T-helper 2 cell (primary cell): ENCODE measurements around the gene ALPI.
"Not testable (repeated sequence)": the region's sequence is repeated elsewhere in the genome, so short reads cannot be mapped to it uniquely, and the experiment has no call there.

Experiments used
- DNase-seq, 5 experiments: peaks; one replicate each; pipeline versions ENCODE4 v3.0.0 to v3.0.0-alpha.2; 2012 to 2022

The ALPI gene

DNA sequence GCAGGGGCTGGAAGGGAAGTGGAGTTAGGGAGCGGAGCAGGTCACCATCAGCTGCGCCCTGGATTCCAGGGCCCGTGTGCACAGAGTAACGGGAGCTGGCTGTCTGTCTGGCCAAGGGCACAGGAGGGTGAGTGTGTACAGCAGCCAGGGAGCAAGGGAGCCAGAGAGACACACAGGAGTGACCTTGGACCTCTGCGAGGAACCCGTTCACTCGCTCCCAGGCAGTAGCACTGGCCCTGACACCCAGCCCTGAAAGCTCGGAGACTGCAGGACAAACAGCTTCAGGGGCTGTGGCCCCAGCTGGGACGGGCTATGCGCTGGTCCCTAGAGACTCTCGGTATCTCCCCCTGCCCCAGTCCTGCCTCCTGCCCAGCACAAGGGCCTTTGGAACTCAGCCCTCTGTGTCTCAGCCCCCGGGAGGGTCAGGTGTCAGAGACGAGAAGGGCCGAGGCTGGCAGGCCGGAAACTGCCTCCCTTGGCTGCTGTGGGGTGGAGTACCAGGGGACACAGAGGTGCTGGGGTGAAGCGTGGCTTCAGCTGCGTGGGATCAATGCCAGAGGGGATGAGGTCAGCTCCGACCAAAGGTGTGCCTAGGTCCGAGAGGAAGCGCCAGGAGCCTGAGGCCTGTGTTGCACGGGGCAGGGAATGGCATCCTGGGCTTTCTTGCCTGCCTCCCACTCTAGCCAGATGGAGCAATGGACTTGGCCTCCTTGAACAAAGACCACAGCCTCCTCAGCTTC is 12.1 kb upstream of the ALPI start:
- DNase-seq, result not testable (repeated sequence)

DNA sequence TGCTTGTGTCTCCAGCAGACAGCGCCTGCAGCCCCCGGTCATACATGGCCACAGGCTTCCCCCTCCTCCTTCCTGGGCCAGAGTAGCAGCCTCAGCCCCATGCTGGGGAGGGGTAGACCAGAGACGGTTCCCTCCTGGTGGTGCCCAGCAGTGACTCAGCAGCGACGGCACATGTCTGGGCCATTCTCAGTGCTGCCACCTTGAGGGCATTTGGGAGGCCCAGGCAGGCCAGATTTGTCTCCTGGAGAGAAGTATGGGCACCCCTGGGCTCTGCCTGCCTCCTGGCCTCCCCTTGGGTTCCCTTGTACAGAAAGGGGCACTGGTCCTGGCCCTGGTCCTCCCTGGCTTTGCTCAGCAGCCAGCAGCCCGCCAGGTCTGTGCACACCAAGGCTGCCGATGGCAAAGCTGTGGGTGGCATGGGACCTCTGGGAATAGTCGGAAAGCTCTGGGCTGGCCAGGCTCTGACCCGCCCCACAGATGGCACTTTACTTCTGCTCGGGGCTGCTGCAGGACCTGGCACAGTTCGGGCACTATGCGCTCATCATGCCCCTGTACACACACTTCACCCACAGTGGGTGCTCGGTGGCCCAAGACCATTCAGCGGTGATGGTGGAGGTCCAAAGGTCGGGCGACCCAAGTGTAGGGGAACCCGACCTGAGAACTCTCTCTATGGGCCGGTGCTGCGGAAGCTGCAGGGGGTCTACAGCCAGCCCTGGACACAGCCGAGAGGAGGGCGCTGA is 11.4 kb upstream of the ALPI start:
- DNase-seq, result peak in 3 of 5 experiments; percentile 44 to 73 (median 59)

DNA sequence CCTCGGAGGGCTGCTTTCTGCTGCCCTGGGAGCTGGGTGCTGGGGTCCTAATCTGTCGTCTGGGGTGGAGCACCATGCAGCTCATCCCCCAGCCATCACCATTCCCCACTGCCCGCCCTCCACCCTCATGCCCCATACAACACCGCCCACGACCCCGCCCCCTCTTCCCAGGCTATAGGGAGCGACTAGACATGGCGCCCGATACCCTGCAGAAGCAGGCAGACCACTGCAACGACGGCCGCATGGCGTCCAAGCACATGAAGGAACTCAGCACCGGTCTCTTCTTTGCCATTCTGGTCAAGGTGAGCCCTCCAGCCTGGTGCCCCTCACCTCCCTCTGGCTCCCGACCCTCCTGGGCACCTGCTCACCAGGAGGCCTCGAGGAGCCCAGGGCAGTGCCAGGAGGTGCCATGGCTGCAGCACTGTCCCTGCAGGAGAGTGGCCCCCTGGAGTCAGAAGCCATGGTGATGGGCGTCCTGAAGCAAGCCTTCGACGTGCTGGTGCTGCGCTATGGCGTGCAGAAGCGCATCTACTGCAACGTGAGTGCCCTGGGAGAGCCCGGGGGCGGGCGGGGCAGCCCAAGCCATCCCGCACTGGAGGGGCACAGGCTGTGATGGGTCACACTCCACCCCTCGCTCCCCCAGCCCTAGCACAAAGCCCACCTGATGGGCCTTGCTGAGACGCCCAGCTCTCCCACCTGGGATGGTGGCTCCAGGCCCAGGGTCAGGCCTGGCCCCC is 10.6 kb upstream of the ALPI start:
- not testable (repeated sequence) for DNase-seq

DNA sequence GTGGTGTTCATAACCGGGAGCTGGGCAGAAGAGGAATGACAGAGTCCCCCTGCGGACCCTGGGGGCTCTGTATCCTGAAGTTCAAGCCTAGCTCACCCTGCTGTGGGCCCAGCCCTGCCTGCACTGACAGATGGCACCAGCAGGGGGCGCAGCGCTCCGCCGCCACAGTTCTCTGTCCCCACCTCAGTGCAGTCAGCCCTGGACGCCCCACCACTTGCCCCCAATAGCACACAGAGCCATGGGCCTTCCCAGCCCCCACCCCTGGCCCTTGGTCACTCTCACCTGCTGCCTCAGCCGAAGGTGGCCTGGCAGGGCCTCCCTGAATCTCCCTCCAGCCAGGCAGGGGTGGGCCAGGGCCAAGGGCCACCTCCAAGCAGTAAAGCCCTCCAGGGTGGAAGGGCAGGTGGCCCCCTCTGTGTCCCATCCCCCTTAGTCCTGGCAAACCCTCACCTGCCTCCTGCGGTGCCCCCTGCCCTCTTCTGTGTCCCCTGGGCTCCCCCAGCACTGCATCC is 9.6 kb upstream of the ALPI start:
- DNase-seq, result not testable (repeated sequence)

DNA sequence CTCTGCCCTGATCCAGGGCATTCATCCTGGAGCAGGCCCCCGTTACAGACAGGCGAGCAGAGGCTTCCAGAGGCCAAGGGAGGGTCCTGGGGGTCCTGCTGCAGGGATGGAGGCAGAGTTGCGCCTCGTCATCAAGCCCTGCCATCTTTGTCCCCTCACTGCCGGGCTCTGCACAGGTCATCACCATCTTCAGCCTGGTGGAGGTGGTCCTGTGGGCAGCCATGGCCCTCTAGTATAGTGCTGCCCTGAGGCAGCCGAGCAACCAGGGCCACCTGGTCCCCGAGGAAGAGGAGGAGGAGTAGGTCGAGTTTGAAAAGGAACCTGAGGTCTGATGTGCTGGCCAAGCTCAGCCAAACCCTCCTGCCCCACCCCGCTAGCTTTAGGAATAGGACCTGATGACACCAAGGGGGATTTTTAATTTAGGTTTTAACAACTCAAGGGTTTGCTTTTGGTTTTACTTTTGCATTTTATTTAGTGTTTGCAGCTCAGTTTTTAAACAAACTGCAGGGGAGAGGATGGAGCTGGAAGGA is 8.8 kb upstream of the ALPI start:
- no peak for DNase-seq

DNA sequence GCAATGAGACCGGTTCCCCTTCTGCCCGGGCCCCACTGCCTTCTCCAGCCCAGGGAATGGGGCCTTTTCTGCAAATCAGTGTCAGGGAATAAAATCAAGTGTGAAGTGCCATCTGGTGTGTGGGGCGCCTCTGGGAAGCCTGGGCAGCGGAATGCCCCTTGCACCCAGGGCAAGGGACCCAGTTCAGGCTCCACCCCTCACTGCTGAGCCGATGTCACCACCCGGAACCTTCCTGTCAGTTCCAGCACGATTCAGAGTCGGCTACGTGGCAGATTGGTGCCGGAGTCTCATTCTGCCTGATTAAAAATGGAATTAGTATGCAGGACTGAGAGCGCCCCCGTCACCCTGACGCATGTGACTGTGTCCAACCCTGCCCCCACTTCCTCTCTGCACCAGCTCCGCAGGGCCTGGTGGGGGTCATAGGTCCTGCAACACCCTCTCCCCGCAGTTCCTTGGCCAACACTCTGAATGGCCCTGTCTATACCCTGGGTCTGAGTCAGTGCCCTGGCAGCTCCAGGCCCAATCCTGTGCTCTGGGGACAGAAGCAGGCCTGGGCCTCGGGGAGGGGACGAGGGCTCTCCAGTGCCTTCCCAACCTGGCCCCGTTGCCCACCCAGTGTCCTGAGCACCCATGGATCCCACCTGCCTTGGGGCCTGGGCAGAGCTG is 8.2 kb upstream of the ALPI start:
- DNase-seq, result no peak

DNA sequence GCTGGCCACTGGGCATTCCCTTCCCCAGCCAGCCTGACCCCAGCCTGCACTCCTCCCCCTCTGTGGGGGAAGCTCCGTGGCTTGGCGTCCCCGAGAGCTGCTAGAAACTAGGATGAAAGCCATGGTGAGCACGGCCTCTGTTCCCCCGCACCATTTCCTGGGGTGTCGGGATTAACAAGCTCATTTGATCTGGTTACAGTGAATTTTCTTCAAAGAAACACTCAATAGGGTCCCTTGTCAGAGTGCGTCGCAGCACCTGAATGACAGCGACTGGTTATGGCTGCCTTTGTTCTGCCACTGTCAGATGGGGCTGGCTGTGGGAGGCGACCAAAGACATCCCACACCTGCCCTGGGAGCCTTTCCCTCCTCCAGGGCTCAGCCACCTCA is 7.7 kb upstream of the ALPI start:
- DNase-seq, result no peak

DNA sequence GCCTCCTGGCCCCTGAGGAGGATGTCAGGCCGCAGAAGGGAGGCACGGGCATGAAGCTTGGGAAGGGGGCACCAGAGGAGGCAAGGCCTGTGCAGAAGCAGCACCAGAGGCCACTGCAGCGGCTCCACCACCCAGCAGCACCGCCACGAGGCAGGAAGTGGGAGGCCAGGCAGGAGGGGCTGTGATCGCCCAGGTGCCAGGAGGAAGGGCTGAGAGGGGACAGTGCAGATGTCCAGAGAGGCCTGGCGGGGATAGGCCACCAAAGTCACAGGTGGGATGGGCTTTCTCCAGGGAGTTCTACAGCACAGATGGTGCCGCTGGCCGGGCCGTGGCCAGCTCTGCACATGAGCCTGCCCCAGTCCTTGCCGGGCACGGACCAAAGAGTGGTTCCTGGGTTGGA is 6.0 kb upstream of the ALPI start:
- no peak for DNase-seq

DNA sequence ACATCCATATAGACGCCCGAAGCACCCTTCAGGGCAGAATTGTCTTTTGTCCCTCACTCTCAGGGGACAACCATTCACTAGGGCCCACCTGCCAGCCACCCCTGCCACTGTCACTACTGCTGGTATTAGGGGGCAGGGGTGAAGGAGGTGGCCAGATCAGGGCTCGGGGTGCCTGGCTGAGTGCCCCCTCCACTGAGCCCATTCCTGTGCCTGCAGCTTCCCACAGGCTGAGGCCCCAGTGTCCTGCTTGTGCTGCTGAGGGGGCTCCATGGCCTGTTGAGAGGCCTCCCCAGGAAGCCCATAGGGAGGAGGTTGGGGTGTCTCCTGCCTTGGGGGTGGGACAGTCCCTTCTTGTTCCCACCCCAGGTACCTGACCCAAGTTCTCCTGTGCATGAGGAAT is 4.3 kb upstream of the ALPI start:
- not testable (repeated sequence) for DNase-seq

DNA sequence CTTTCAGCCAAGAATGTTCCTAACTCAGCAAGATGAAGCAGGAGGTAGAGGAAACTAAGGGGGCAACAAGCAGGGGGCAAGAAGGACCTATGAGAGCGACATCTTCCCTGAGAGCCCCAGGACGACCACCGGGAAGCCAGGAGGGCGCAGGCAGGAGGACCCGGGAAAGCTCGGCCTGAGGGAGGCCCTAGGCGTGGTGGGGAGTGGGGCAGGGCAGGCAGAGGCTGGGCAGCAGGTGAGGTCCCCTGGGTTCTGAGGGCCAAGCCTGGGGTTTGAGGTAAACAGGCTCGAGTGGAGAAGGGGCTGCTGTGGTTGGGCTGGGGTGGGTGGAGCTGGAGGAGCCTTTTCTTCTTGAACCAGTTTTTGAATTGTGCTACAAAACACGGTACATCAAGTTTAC is 1.3 kb upstream of the ALPI start:
- no peak for DNase-seq

DNA sequence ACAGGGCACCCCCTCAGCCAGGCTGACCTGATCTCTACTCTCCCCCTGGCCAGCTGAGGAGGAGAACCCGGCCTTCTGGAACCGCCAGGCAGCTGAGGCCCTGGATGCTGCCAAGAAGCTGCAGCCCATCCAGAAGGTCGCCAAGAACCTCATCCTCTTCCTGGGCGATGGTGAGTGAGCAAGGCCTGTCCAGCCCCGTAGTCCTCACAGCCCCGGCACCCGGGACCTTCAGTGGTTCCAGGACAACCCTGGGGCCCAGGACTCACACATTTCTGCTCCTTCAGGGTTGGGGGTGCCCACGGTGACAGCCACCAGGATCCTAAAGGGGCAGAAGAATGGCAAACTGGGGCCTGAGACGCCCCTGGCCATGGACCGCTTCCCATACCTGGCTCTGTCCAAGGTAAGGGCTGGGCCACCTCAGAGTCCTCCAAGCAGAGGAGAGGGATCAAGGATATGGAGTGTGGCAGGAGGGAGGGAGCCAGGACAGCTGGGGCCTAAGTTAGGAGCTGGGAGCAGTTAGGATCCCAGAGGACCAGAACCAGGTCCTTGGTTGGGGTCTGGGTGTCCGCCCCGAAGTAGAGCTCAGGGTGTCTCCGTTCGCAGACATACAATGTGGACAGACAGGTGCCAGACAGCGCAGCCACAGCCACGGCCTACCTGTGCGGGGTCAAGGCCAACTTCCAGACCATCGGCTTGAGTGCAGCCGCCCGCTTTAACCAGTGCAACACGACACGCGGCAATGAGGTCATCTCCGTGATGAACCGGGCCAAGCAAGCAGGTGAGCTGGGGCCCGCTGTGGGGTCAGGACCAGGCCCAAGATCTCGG is 555 bp downstream of the ALPI start:
- DNase-seq, result no peak

DNA sequence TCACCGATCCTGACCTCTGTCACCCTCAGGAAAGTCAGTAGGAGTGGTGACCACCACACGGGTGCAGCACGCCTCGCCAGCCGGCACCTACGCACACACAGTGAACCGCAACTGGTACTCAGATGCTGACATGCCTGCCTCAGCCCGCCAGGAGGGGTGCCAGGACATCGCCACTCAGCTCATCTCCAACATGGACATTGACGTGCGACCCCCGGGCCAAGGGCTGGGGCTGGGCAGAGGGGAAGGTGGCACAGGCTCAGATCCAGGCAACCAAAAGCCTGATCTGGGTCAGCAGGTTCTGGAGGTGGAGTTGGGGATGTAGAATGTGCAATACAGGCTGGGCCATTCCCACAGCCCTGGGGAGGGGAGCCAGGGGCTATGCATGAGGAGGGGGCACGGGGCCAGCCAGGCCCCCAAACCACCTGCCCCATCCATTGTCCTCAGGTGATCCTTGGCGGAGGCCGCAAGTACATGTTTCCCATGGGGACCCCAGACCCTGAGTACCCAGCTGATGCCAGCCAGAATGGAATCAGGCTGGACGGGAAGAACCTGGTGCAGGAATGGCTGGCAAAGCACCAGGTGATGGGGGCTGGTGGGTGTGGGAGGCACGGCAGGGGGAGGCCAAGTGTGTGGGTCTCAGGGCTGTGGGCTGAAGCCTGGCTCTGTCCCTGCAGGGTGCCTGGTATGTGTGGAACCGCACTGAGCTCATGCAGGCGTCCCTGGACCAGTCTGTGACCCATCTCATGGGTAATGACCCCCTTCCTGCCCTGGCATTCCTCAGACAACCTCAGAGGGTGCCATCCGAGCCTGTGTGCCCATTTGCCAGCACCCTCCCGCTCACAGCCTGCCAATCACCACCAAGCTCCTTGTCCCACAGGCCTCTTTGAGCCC is 1.4 kb downstream of the ALPI start:
- DNase-seq, result no peak

DNA sequence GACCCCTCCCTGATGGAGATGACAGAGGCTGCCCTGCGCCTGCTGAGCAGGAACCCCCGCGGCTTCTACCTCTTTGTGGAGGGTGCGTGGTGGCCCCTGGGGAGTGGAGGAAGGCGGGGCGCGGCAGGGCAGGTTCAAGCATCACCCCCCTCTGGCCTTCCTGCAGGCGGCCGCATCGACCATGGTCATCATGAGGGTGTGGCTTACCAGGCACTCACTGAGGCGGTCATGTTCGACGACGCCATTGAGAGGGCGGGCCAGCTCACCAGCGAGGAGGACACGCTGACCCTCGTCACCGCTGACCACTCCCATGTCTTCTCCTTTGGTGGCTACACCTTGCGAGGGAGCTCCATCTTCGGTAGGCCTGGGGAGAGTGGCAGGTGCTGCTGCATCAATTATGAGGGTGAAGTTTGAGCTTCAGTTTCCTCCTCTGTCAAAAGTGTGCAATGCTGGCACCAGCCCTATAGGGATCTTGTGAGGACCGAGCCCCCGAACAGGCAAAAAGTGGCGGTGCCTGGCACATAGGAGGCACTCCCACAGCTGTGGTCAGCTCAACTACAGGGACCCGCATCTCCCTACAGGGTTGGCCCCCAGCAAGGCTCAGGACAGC is 2.2 kb downstream of the ALPI start:
- no peak for DNase-seq

DNA sequence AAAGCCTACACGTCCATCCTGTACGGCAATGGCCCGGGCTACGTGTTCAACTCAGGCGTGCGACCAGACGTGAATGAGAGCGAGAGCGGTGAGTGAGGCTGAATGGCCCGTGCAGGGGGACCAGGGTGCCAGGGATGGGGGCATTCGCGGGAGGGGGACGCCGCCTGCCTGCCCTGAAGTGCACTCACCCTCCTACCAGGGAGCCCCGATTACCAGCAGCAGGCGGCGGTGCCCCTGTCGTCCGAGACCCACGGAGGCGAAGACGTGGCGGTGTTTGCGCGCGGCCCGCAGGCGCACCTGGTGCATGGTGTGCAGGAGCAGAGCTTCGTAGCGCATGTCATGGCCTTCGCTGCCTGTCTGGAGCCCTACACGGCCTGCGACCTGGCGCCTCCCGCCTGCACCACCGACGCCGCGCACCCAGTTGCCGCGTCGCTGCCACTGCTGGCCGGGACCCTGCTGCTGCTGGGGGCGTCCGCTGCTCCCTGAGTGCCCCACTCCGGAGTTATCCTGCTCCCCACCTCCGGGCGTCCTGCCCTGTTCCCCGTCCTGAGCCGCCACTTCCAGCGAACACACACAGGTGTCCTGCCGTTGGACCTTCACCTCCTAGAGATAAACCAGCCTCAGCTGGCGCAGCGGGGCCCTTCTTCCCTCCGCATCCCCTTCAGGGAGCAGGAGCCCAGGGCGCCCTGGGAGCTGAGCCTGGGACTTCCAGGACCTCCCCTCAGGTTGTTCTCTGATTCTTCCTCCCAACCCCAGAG is 2.9 kb downstream of the ALPI start:
- no peak for DNase-seq

DNA sequence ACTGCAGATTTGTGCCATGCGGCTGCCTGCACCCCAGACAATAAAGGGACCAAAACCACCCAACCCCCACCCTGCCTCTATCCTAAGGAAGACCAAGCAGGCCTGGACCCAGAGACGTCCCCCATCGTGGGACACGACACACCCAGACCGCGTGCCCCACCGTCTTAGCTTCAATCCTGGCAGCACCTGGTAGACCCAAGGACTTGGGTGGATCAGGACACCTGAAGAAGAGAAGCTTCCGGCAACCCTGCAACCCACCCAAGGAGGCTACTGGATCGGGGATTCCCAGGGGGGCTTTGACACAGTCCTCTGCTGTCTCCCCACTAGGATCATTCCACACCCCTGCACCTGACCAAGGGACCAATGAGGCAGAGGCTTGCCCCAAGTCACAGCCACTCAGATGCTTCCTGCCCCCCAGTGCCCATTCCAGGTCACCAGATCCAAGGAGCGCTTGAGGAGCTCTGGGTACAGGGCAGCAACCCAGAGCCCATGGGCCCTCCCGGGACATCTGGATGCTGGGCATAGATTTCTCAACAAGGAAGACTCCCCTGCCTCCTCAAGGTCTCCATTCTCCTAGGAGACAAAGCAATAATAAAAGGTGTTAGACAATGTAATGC is 3.6 kb downstream of the ALPI start:
- no peak for DNase-seq

DNA sequence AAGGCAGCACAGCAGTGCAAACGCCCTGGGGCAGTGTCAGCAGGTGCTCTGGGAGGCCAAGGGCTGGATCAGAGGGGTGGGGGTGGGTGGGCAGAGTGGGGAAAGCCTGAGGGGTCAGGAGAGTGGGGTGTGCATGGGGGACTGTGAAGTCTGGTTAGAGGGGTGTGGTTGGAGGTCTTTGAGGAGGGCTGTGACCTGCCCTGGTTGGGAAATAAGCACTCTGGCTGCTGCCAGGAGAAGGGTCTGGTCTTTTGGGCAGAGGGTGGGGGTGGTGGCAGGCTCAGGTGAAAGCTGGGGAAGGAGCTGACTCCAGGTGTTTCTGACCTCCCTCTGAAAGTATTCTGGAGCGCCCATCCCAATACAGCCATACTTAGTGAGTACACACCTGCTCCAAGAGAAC is 4.2 kb downstream of the ALPI start:
- no peak for DNase-seq

DNA sequence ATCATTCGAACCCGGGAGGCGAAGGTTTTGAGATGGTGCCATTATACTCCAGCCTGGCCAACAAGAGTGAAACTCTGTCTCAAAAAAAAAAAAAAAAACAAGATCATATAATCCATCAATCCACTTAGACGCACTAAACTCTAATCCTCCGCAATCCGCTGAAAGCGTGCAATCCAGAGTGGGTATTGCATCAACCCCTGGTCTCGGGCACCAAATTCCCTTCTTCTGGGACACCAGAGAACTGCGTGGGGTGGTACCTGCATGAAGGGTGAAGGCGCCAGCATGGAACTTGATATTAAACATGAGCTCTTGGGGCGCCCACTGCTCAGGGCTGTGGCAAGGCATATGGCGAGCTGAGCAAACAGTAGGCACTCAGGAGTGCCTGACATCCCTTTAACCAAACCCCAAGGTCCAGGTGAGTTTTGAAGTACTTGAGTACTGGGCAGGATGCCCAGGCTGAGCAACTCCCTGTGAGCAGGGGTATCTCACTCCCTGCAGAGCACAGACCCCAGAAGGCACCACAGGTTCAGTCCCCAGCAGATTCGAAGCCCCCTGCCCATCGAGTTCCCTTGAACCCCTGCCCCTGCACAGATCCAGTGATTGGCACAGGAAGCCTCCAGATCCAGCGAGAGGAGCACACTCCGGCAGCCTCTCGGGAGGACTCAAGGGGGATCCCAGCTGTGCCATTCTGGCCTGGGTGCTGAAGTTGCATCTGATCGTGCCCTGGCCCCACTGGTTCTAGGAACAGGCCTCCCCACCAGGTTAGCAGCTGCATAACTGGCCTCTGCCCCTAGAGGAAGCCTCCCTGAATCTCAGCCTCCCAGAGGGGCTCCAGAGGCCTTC is 8.0 kb downstream of the ALPI start:
- DNase-seq, result no peak

DNA sequence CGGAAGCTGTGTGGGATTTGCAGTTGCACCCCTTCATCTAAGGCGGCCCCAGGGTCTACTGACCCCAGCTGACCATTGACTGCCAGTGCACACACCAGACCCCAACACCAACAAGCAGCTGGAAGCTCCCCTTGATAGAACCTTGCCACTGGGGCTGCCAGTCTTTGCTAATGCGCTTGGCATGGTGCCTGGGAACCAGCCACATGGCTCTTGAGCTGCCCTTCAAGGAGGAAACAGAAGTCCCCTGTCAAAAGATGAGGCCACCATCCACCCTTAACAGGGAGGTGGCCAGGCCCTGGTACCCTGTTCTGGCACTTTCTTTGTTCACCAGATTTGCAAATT is 8.6 kb downstream of the ALPI start:
- DNase-seq, result no peak
